DOHH2 (cell line): ENCODE measurements around the gene GYG1.

ENCODE experiments used
- EZH2phosphoT487 ChIP-seq: fragments of 200-600 bp; sonication (generic); IDR thresholded peaks from 2 replicates; pipeline ENCODE4 v1.6.1; 2017; ENCODE audit warnings: borderline replicate concordance, mild to moderate bottlenecking, antibody characterized with exemption, low read length, moderate library complexity, mixed read lengths
- TF ChIP-seq, protein P1 (sequence below): fragments of 200-600 bp; sonication (generic); IDR thresholded peaks from one replicate; pipeline ENCODE4 v1.5.1; 2014; ENCODE audit warnings: antibody characterized with exemption, mild to moderate bottlenecking, low read depth, low read length; ENCODE audit not compliant: poor library complexity, severe bottlenecking

DNA sequence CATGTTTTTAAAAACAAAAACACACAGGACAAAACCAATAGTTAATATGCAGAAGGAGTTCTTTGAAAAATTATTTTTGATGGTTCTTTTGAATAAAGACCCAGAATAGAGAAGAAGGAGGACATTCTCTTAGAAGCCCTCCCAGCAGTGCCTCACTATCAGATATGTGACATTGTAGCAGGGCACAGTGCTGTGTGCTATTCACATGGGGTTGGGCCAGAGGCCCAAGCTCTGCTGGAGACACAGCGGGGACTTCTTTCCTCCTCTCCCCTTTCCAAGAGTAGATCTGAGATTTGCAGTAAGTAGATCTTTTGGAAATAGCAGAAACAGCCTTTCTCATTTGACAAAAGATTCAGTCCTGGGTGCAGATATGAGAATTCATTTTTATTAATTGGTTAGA, 6.3 kb downstream of the GYG1 start:
- TF ChIP-seq, protein P1, sequence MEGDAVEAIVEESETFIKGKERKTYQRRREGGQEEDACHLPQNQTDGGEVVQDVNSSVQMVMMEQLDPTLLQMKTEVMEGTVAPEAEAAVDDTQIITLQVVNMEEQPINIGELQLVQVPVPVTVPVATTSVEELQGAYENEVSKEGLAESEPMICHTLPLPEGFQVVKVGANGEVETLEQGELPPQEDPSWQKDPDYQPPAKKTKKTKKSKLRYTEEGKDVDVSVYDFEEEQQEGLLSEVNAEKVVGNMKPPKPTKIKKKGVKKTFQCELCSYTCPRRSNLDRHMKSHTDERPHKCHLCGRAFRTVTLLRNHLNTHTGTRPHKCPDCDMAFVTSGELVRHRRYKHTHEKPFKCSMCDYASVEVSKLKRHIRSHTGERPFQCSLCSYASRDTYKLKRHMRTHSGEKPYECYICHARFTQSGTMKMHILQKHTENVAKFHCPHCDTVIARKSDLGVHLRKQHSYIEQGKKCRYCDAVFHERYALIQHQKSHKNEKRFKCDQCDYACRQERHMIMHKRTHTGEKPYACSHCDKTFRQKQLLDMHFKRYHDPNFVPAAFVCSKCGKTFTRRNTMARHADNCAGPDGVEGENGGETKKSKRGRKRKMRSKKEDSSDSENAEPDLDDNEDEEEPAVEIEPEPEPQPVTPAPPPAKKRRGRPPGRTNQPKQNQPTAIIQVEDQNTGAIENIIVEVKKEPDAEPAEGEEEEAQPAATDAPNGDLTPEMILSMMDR = no peak
- TF ChIP-seq EZH2phosphoT487 = no peak
